Mammary epithelial cell (primary cell): ENCODE data around the gene VWA2.

Source experiments
- CTCF ChIP-seq, 2 donors: IDR thresholded peaks in 1 of 2; conservative IDR thresholded peaks in 1 of 2; 2 replicates each; pipeline ENCODE4 v1.5.1; 2011 to 2012; ENCODE audit warnings: inconsistent platforms in 2 of 2, low read length in 2 of 2, mild to moderate bottlenecking in 2 of 2, control low read depth in 1 of 2, low read depth in 1 of 2; ENCODE audit not compliant: insufficient read depth in 1 of 2; ENCODE audit errors: extremely low read depth in 1 of 2
- EZH2 ChIP-seq: IDR thresholded peaks from 2 replicates; pipeline ENCODE4 v1.6.1; 2012; ENCODE audit warnings: low read length, inconsistent platforms, borderline replicate concordance

DNA sequence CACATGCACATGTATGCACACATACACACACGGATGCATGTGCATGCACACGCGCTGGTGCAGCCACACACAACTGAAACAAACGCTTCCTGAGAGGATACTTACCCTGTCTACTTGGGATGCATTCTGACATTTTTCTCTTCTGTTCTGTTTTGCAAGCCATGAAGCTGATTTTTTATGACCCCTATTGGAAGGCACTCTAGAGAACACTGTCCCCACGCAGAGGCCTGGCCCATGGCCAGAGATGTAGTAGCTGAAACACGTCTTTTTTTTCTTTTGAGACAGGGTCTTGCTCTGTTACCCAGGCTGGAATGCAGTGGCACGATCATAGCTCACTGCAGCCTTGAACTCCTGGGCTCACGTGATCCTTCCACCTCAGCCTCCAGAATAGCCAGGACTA is 47.9 kb downstream of the VWA2 start:
- TF ChIP-seq CTCF (conservative IDR thresholded peaks at IDR 0.05 in 1 of 2, IDR thresholded peaks at IDR 0.05 in 1 of 2; ENCODE audit: extremely low read depth in 1 of 2, insufficient read depth in 1 of 2, low read depth in 1 of 2, low read length in 2 of 2): no peak
- no peak for TF ChIP-seq EZH2
